IPS-NIHi11 (cell line): ENCODE measurements around the gene CLHC1.
"Not testable (repeated sequence)": the region's sequence is repeated elsewhere in the genome, so short reads cannot be mapped to it uniquely, and the experiment has no call there.

Experiments used
- DNase-seq: peaks from one replicate; pipeline ENCODE4 v3.0.0; 2012; ENCODE audit warnings: mixed read lengths, low spot score

CLHC1 gene

GRCh38 chr2:55136138-55136541, 96.0 kb downstream of the CLHC1 start:
- no peak for DNase-seq

GRCh38 chr2:55135491-55135890, 96.6 kb downstream of the CLHC1 start:
- no peak for DNase-seq

- DNase-seq = no peak
These were observed 97.8 kb downstream of the CLHC1 start for GRCh38 chr2:55134316-55134706.

DNA sequence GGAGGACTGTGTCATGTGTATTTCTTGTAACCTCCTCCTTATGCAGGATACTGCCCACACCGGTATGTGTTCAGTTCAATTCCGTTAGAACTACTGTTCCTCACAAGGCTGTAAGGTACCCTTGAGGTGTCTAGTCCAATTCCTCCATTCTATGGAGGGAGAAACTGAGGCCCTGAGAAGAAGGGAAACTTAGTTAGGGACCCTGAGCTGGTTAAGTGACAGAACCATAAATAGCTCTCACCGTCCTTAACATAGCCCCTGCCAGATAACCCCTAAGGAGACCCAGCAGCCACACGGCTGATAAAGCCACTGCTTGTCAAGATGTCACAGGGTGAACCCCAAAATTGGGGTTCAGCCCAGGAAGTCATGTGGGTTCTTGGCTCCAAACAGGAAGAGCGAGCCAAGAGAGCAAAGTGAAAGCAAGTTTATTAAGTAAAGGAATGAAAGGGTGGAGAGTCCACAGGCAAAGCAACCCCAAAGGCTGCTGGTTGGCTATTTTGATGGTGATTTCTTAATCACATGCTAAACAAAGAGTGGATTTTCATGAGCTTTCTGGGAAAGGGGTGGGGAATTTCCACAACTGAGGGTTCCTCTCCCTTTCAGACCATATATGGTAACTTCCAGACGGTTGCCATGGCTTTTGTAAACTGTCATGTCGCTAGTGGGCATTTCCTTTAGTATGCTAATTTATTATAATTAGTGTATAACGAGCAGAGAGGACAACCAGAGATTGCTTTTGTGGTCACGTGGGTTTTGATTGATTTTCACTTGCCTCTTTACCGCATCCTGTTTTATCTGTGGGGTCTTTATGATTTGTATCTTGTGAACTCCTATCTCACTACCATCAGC, 98.4 kb downstream of the CLHC1 start:
- peak; percentile 64 for DNase-seq

- no peak for DNase-seq
These were observed 101.2 kb downstream of the CLHC1 start for GRCh38 chr2:55130849-55131248.

- not testable (repeated sequence) for DNase-seq
These were observed 105.5 kb downstream of the CLHC1 start for GRCh38 chr2:55126643-55127042.
